ENCODE measurements around the gene FAM13A. TPM values are rescaled to one million over a fixed set of nuclear protein-coding genes. Genes with fewer than 3 reads are reported as not detected.

Gene FAM13A
- total RNA-seq, 1 donor from 2014 or later = 32.2 TPM

DNA sequence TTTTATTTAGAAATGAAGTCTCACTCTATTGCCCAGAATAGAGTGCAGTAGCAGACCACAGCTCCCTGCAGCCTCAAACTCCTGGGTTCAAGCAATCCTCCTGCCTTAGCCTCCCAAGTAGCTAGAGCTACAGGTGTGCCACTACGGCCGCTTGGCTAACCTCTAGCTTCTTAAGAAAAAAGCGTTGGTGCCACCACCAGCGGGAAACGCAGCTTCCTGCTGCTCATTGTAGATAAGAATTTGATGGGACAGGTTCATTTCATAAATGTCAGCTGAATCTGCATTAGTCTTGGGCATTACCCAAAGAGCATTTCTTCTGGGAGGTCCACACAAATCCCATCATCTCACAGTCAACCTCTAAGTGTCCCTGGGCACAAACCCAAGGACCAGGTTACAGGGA, 326.2 kb downstream of the FAM13A start:
- intact Hi-C loops (cut with DNase I) = no loop called here
- TF ChIP-seq POLR2AphosphoS5 (IDR thresholded peaks at IDR 0.05; ENCODE audit: insufficient read depth in 1 of 2, low read depth in 1 of 2) (no peak), POLR2A (IDR thresholded peaks at IDR 0.05) (no peak)
- TF ChIP-seq, protein P1, sequence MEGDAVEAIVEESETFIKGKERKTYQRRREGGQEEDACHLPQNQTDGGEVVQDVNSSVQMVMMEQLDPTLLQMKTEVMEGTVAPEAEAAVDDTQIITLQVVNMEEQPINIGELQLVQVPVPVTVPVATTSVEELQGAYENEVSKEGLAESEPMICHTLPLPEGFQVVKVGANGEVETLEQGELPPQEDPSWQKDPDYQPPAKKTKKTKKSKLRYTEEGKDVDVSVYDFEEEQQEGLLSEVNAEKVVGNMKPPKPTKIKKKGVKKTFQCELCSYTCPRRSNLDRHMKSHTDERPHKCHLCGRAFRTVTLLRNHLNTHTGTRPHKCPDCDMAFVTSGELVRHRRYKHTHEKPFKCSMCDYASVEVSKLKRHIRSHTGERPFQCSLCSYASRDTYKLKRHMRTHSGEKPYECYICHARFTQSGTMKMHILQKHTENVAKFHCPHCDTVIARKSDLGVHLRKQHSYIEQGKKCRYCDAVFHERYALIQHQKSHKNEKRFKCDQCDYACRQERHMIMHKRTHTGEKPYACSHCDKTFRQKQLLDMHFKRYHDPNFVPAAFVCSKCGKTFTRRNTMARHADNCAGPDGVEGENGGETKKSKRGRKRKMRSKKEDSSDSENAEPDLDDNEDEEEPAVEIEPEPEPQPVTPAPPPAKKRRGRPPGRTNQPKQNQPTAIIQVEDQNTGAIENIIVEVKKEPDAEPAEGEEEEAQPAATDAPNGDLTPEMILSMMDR (IDR thresholded peaks at IDR 0.05) = no peak
- Histone ChIP-seq H3K9me3 (no peaks in the 10 kb centered on the region), H3K27me3 (no peaks in the 10 kb centered on the region), H3K4me1 (no peaks in the 10 kb centered on the region), H3K4me3 (no peak overlapping the region), H3K27ac (no peak overlapping the region), H3K36me3 (peaks cover 0 to 30% of the 10 kb centered on the region in 2 donors)
- DNase-seq (ENCODE audit: extremely low spot score in 2 of 2) = no peak

DNA sequence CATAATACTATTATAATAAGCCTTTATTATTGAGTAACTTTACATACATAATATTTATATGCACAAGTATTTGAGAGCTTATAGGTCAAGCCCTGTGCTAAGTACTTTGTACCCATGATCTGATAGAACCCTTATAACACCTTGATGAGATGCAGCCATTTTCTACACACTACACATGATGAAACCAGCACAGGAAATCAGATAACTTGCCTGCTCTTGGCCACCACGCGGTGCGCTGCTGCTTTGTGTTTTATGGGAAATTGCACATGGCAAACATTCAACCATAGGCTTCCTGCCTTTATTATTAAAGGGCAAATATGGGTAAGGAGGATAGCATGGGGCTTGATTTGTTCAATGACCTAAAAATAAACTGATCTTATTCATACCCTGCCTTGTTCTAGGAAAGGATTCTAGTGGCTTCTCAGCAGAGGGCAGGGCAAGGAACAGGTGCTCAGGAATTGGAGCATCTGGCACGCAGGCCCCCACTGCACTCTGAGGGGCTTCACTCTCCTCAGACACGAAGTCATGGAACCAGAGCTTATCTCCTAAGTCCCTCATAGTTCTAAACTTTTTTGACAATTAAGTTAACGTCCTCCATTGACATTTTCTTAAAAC, 327.7 kb downstream of the FAM13A start:
- no peak for TF ChIP-seq POLR2A (IDR thresholded peaks at IDR 0.05)
- TF ChIP-seq, protein P1 (IDR thresholded peaks at IDR 0.05) = no peak
- no peak for TF ChIP-seq POLR2AphosphoS5 (IDR thresholded peaks at IDR 0.05; ENCODE audit: insufficient read depth in 1 of 2, low read depth in 1 of 2)
- H3K4me1 ChIP-seq = no peaks in the 10 kb centered on the region
- no peaks in the 10 kb centered on the region for H3K9me3 ChIP-seq
- H3K27me3 ChIP-seq = no peaks in the 10 kb centered on the region
- no peak for DNase-seq (ENCODE audit: extremely low spot score in 2 of 2)
- intact Hi-C loops (cut with DNase I) = no loop called here
- no peak overlapping the region for H3K27ac ChIP-seq
- peaks cover 0 to 38% of the 10 kb centered on the region in 2 donors for H3K36me3 ChIP-seq
- H3K4me3 ChIP-seq = no peak overlapping the region

DNA sequence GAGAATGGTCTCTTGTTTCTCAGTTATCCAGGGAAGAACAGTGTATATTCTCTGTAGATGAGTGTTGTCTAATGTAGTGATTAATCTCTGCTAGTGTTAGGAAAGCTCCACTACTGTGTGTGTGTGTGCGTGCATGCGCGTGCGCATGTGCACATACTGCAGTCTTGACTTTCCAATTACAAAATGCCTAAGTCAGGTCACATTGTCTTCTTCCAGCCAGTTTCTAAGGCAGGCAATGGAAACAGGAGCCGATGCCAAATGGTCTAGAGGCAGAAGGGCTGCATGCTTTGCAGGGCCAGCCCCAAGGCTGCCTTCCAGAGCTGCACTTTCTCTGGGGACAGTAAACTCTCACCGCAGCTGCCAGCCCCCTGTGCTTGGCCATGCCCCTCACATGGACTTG, 328.8 kb downstream of the FAM13A start:
- no peak for TF ChIP-seq POLR2A (IDR thresholded peaks at IDR 0.05)
- TF ChIP-seq POLR2AphosphoS5 (IDR thresholded peaks at IDR 0.05; ENCODE audit: insufficient read depth in 1 of 2, low read depth in 1 of 2) = no peak
- TF ChIP-seq, protein P1 (IDR thresholded peaks at IDR 0.05) = no peak
- Histone ChIP-seq H3K4me3 (no peak overlapping the region), H3K9me3 (no peaks in the 10 kb centered on the region), H3K4me1 (no peaks in the 10 kb centered on the region), H3K27ac (no peak overlapping the region), H3K27me3 (no peaks in the 10 kb centered on the region), H3K36me3 (peaks cover 0 to 48% of the 10 kb centered on the region in 2 donors)
- DNase-seq (ENCODE audit: extremely low spot score in 2 of 2) = no peak
- intact Hi-C loops (cut with DNase I) = no loop called here

DNA sequence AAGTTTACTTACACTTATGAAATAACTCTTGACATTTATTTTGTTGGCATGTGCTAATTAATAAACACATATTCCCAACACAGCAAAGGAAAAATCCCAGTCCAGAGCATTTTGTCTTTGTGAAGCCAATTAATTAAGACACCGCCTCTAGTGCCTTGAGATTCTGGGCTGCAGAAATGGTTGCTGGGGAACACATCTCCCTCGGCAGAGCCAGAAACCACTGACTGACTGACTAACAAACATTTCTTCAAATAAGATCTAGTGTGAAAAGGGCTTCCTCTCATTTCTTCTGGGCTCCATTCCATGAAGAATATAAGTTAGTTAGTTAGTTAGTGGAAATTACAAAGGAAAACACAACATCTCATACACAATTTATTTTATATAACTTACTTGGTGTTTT, 331.0 kb downstream of the FAM13A start:
- H3K36me3 ChIP-seq = peaks cover 0 to 52% of the 10 kb centered on the region in 2 donors
- H3K27ac ChIP-seq = no peak overlapping the region
- intact Hi-C loops (cut with DNase I) = no loop called here
- H3K27me3 ChIP-seq = no peaks in the 10 kb centered on the region
- H3K9me3 ChIP-seq = no peaks in the 10 kb centered on the region
- no peaks in the 10 kb centered on the region for H3K4me1 ChIP-seq
- no peak for DNase-seq (ENCODE audit: extremely low spot score in 2 of 2)
- TF ChIP-seq POLR2A (IDR thresholded peaks at IDR 0.05) = no peak
- no peak overlapping the region for H3K4me3 ChIP-seq

DNA sequence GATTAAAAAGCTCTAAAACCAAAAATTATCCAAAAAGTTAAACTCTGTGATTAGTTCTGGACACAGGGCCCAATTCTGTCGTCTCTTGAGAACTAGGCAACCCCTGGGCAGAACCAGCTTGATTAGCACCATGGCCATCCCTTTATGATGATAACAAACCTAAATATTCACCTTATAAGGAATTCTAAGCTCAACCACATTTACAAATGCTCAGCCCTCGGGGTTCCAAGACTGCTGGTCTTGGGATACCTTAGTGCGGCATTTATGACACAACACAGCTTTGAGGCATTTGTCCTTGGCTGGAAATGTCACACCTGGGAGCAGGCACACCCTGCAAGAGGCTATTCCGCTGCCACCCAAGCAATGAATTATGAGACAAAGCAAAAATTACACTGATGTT, 331.8 kb downstream of the FAM13A start:
- Histone ChIP-seq H3K4me3 (no peak overlapping the region), H3K9me3 (no peaks in the 10 kb centered on the region), H3K36me3 (peaks cover 0 to 43% of the 10 kb centered on the region in 2 donors), H3K4me1 (no peaks in the 10 kb centered on the region), H3K27me3 (no peaks in the 10 kb centered on the region), H3K27ac (no peak overlapping the region)
- TF ChIP-seq, protein P1 (IDR thresholded peaks at IDR 0.05) = no peak
- no peak for TF ChIP-seq POLR2AphosphoS5 (IDR thresholded peaks at IDR 0.05; ENCODE audit: insufficient read depth in 1 of 2, low read depth in 1 of 2)
- no peak for TF ChIP-seq POLR2A (IDR thresholded peaks at IDR 0.05)
- no peak for DNase-seq (ENCODE audit: extremely low spot score in 2 of 2)
- intact Hi-C loops (cut with DNase I) = no loop called here

Measured in vagina (tissue), 2 donors.